GM18520 (cell line): ENCODE results near the gene CLDND2.

ENCODE experiments used
- ATAC-seq: cut with Tn5 transposase; IDR thresholded peaks from one replicate; pipeline ENCODE4 v1.9.1; 2021; ENCODE audit not compliant: unreplicated experiment

Gene CLDND2

GRCh38 chr19:51333836-51334460 lies 34.9 kb downstream of the CLDND2 start:
- ATAC-seq = no peak

GRCh38 chr19:51331716-51332115 lies 37.1 kb downstream of the CLDND2 start:
- ATAC-seq = no peak

- ATAC-seq = no peak
These were observed 37.6 kb downstream of the CLDND2 start for GRCh38 chr19:51331193-51331592.

GRCh38 chr19:51330366-51330765 lies 38.4 kb downstream of the CLDND2 start:
- no peak for ATAC-seq

GRCh38 chr19:51329411-51329810 lies 39.4 kb downstream of the CLDND2 start:
- ATAC-seq = no peak

GRCh38 chr19:51327066-51328001 lies 41.5 kb downstream of the CLDND2 start:
- no peak for ATAC-seq

GRCh38 chr19:51326216-51327065 lies 42.4 kb downstream of the CLDND2 start:
- ATAC-seq = no peak

- no peak for ATAC-seq
These were observed 43.4 kb downstream of the CLDND2 start for GRCh38 chr19:51325161-51325976.

GRCh38 chr19:51324167-51324481 lies 44.7 kb downstream of the CLDND2 start:
- ATAC-seq = no peak

GRCh38 chr19:51323481-51324166 lies 45.2 kb downstream of the CLDND2 start:
- no peak for ATAC-seq

GRCh38 chr19:51321799-51322198 lies 47.0 kb downstream of the CLDND2 start:
- no peak for ATAC-seq

GRCh38 chr19:51320280-51320657 lies 48.5 kb downstream of the CLDND2 start:
- no peak for ATAC-seq

GRCh38 chr19:51319649-51320279 lies 49.0 kb downstream of the CLDND2 start:
- no peak for ATAC-seq

- ATAC-seq = no peak
These were observed 49.8 kb downstream of the CLDND2 start for GRCh38 chr19:51318687-51319648.

GRCh38 chr19:51317968-51318367 lies 50.8 kb downstream of the CLDND2 start:
- ATAC-seq = no peak

- ATAC-seq = no peak
These were observed 51.4 kb downstream of the CLDND2 start for GRCh38 chr19:51317376-51317775.
